Panc1 (cell line): ENCODE data around the gene FOXK2. TPM values are rescaled to one million over a fixed set of nuclear protein-coding genes. Genes with fewer than 3 reads are reported as not detected.

Experiments used
- ATAC-seq: fragments of 200-7000 bp; cut with Tn5 transposase; 2 replicates; pipeline ENCODE4 v1.9.1; 2020; ENCODE audit warnings: mild to moderate bottlenecking, moderate library complexity
- BruUV-seq: library from RNA; stranded (reverse); fragments of 400-500 nt; replicated peaks from 2 replicates; lab custom pipeline; 2021; lab: Mats Ljungman, UMichigan
- CTCF ChIA-PET: fragments of 300-600 bp; sonication (Branson Sonifier 250); formaldehyde crosslinking; loops from one replicate; lab custom pipeline; 2022; ENCODE audit warnings: antibody characterized with exemption; lab: Charles Lee
- POLR2A ChIA-PET: fragments of 300-600 bp; sonication (Branson Sonifier 250); formaldehyde crosslinking; loops from one replicate; lab custom pipeline; 2022; ENCODE audit warnings: antibody characterized with exemption; lab: Charles Lee
- DNase-seq: peaks from one replicate; pipeline ENCODE4 v3.0.0-alpha.2; 2010; ENCODE audit warnings: low read depth, low spot score
- H3K27ac ChIP-seq: 2 replicates; pipeline ENCODE4 v1.5.1; 2011; ENCODE audit warnings: mild to moderate bottlenecking, low read length, inconsistent platforms
- H3K27me3 ChIP-seq: fragments of 200-500 bp; sonication (Bioruptor generic); 2 replicates; pipeline ENCODE4 v1.6.0; 2014; ENCODE audit warnings: low read length, inconsistent platforms; ENCODE audit not compliant: control insufficient read depth, insufficient read depth
- H3K36me3 ChIP-seq: fragments of 200-500 bp; sonication (Bioruptor generic); 2 replicates; pipeline ENCODE4 v1.5.1; 2014; ENCODE audit warnings: inconsistent platforms, mild to moderate bottlenecking, low read length, moderate library complexity; ENCODE audit not compliant: control insufficient read depth, insufficient read depth
- H3K4me1 ChIP-seq: 2 replicates; pipeline ENCODE4 v1.5.1; 2011; ENCODE audit warnings: inconsistent platforms, mild to moderate bottlenecking, low read length, moderate library complexity; ENCODE audit not compliant: control insufficient read depth, insufficient read depth
- H3K4me3 ChIP-seq, 2 experiments: 2 replicates each; pipeline ENCODE4 v1.5.1; 2011 to 2012; ENCODE audit warnings: low read depth in 2 of 2, low read length in 2 of 2, mild to moderate bottlenecking in 2 of 2, inconsistent platforms in 1 of 2, moderate library complexity in 1 of 2
- H3K9me3 ChIP-seq: fragments of 200-500 bp; sonication (Bioruptor generic); 2 replicates; pipeline ENCODE4 v1.5.1; 2014; ENCODE audit warnings: low read depth, mild to moderate bottlenecking, inconsistent platforms, low read length, moderate library complexity; ENCODE audit not compliant: control insufficient read depth, insufficient read depth
- POLR2AphosphoS5 ChIP-seq: IDR thresholded peaks from 2 replicates; pipeline ENCODE4 v1.6.1; 2012; ENCODE audit warnings: mild to moderate bottlenecking, low read depth, low read length, moderate library complexity
- REST ChIP-seq, 2 experiments: IDR thresholded peaks; 2 replicates each; pipeline ENCODE4 v1.6.1; 2011 to 2012; ENCODE audit warnings: low read depth in 2 of 2, control low read depth in 1 of 2, low read length in 1 of 2, mild to moderate bottlenecking in 1 of 2, moderate library complexity in 1 of 2; ENCODE audit not compliant: insufficient read depth in 1 of 2
- SIN3A ChIP-seq: IDR thresholded peaks from 2 replicates; pipeline ENCODE4 v1.6.1; 2012; ENCODE audit warnings: low read depth, mild to moderate bottlenecking, low read length, moderate library complexity, borderline replicate concordance; ENCODE audit not compliant: insufficient read depth
- TCF7L2 ChIP-seq: IDR thresholded peaks from 2 replicates; pipeline ENCODE4 v1.6.1; 2011; ENCODE audit warnings: mild to moderate bottlenecking, low read depth, low read length, inconsistent platforms
- in situ Hi-C: cut with HindIII; loops from 2 replicates; pipeline ENCODE4 v1.10.0; 2016; ENCODE audit warnings: low sequenced_read_pairs, low pct_unique_long_range_greater_than_20kb
- intact Hi-C: fragments of 100-400 bp; cut with micrococcal nuclease; formaldehyde crosslinking; loops from one replicate; pipeline ENCODE4 v1.10.0; 2022; ENCODE audit not compliant: unreplicated experiment
- total RNA-seq: library from RNA; stranded (reverse); gene quantifications from one replicate; pipeline ENCODE4 v1.2.1, GENCODE V29; 2021; ENCODE audit not compliant: unreplicated experiment
- TF ChIP-seq, protein P1 (sequence below): fragments of 450-650 bp; IDR thresholded peaks from 2 replicates; pipeline ENCODE4 v1.5.1; 2017; ENCODE audit warnings: mild to moderate bottlenecking

The FOXK2 gene
- total RNA-seq, 1 experiment from 2014 or later = 143 TPM

GRCh38 chr17:82605939-82606600 lies 86.5 kb downstream of the FOXK2 start:
- Histone ChIP-seq H3K9me3 (no peaks in the 10 kb centered on the region), H3K4me3 (no peak overlapping the region), H3K4me1 (no peaks in the 10 kb centered on the region), H3K27me3 (no peaks in the 10 kb centered on the region), H3K36me3 (peaks cover 16% of the 10 kb centered on the region), H3K27ac (no peak overlapping the region)
- intact Hi-C loops = no loop called here
- BruUV-seq = no TSS peak
- ChIA-PET CTCF (no interaction called here), POLR2A (no interaction called here)
- peak; percentile 37; the same call in 1 of the 2 replicates for ATAC-seq
- in situ Hi-C loops = no loop called here
- TF ChIP-seq POLR2AphosphoS5 (no peak), TCF7L2 (no peak), SIN3A (no peak), REST (IDR thresholded peaks at IDR 0.05; ENCODE audit: insufficient read depth in 1 of 2, low read depth in 2 of 2, low read length in 1 of 2) (no peak)
- TF ChIP-seq, protein P1, sequence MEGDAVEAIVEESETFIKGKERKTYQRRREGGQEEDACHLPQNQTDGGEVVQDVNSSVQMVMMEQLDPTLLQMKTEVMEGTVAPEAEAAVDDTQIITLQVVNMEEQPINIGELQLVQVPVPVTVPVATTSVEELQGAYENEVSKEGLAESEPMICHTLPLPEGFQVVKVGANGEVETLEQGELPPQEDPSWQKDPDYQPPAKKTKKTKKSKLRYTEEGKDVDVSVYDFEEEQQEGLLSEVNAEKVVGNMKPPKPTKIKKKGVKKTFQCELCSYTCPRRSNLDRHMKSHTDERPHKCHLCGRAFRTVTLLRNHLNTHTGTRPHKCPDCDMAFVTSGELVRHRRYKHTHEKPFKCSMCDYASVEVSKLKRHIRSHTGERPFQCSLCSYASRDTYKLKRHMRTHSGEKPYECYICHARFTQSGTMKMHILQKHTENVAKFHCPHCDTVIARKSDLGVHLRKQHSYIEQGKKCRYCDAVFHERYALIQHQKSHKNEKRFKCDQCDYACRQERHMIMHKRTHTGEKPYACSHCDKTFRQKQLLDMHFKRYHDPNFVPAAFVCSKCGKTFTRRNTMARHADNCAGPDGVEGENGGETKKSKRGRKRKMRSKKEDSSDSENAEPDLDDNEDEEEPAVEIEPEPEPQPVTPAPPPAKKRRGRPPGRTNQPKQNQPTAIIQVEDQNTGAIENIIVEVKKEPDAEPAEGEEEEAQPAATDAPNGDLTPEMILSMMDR = no peak
- no peak for DNase-seq

DNA sequence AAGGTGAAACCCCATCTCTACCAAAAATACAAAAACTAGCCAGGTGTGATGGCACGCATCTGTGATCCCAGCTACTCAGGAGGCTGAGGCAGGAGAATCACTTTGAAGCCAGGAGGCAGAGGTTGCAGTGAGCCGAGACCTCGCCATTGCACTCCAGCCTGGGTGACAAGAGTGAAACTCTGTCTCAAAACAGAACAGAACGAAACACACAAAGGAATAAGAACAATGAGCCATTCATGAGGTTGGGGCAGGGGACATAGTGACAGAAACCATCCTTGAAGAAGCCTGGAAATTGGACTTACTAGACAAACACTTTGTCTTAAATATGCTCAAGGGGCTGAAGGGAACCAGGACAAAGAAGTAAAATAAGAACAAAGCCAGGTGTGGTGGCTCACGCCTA lies 89.3 kb downstream of the FOXK2 start:
- Histone ChIP-seq H3K4me3 (no peak overlapping the region), H3K9me3 (no peaks in the 10 kb centered on the region), H3K27me3 (no peaks in the 10 kb centered on the region), H3K36me3 (peaks cover 8% of the 10 kb centered on the region), H3K4me1 (no peaks in the 10 kb centered on the region), H3K27ac (no peak overlapping the region)
- in situ Hi-C loops (no loop called here), intact Hi-C loops (no loop called here)
- no TSS peak for BruUV-seq
- DNase-seq (no peak), ATAC-seq (no peak)
- POLR2A ChIA-PET = no interaction called here
- CTCF ChIA-PET = no interaction called here
- TF ChIP-seq POLR2AphosphoS5 = no peak

- BruUV-seq = no TSS peak
- in situ Hi-C loops = no loop called here
- intact Hi-C loops = no loop called here
- ATAC-seq = no peak
- ChIA-PET POLR2A (no interaction called here), CTCF (no interaction called here)
- no peaks in the 10 kb centered on the region for H3K27me3 ChIP-seq
- H3K4me3 ChIP-seq = no peak overlapping the region
- H3K9me3 ChIP-seq = no peaks in the 10 kb centered on the region
- no peaks in the 10 kb centered on the region for H3K4me1 ChIP-seq
- no peak for TF ChIP-seq REST (IDR thresholded peaks at IDR 0.05; ENCODE audit: insufficient read depth in 1 of 2, low read depth in 2 of 2, low read length in 1 of 2)
- TF ChIP-seq POLR2AphosphoS5 = peak; percentile 43; the same call in 1 of the 2 replicates
- DNase-seq = no peak
- no peak overlapping the region for H3K27ac ChIP-seq
- peaks cover 5% of the 10 kb centered on the region for H3K36me3 ChIP-seq
These were observed 90.1 kb downstream of the FOXK2 start for GRCh38 chr17:82609655-82610054.
